GM12872 (cell line): Measurements from ENCODE around the gene PRUNE2.

Experiments
- TF ChIP-seq, protein P1 (sequence below): IDR thresholded peaks from 3 replicates; pipeline ENCODE4 v1.5.1; 2011; ENCODE audit warnings: low read depth, mild to moderate bottlenecking, low read length, moderate library complexity; ENCODE audit not compliant: insufficient read depth

PRUNE2 gene

DNA sequence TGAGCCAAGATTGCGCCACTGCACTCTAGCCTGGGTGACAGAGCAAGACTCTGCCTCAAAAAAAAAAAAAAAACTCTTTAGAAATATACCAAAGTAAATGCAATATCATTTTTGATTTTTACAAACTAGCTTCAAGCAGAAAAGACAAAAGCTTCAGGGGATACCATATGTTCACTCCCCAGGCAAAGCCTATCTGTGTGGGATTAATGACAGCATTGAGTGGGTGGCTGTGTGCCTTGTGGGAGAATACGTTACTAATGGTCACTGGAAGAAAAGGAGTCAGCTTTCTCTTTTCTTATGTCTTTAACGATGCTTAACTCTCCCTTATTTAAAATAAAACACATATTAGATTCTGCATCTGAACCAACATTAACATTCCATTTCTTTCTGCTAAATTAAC is 139.8 kb downstream of the PRUNE2 start:
- TF ChIP-seq, protein P1, sequence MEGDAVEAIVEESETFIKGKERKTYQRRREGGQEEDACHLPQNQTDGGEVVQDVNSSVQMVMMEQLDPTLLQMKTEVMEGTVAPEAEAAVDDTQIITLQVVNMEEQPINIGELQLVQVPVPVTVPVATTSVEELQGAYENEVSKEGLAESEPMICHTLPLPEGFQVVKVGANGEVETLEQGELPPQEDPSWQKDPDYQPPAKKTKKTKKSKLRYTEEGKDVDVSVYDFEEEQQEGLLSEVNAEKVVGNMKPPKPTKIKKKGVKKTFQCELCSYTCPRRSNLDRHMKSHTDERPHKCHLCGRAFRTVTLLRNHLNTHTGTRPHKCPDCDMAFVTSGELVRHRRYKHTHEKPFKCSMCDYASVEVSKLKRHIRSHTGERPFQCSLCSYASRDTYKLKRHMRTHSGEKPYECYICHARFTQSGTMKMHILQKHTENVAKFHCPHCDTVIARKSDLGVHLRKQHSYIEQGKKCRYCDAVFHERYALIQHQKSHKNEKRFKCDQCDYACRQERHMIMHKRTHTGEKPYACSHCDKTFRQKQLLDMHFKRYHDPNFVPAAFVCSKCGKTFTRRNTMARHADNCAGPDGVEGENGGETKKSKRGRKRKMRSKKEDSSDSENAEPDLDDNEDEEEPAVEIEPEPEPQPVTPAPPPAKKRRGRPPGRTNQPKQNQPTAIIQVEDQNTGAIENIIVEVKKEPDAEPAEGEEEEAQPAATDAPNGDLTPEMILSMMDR = no peak

DNA sequence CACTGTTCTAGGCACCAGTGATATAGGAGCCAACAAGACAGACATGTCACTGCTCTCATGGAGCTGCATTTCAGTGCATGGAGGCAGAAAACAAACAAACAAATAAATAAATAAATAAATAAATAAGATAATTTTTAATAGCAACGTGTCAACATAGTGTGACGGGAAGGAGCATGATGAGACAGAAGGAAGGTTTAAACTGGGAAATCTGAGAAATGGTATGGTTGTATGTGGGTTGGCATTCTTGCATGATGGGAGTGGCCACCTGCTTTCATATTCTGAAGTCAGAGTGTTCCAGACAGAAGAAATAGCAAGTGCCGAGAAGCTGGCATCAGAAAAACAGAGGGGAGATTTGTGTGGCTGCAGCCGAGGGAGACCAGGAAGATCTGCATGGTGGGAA is 141.8 kb downstream of the PRUNE2 start, which contains the start of gene PCA3:
TSS of gene PCA3 (plus strand) at position 301 of the 400 bp plus-strand sequence.
- TF ChIP-seq, protein P1 = no peak

DNA sequence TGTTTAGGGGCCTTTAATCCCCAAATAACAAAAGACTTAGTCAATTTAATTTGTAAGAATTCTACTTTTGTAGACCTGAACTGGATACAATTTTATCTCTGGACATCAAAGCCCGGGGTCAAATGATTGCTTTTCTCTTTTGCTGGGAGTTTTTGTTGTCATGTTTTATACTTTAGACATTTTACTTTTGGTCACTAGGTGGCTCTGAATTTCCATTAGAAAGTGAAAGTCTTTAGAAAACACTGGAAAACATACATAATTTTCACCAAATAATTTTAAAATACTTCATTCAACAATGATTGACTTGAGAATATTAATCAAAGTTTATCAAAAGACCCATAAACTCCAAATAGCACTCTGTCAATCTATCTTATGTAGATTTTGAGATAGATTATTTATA is 144.5 kb downstream of the PRUNE2 start:
- TF ChIP-seq, protein P1 = no peak

DNA sequence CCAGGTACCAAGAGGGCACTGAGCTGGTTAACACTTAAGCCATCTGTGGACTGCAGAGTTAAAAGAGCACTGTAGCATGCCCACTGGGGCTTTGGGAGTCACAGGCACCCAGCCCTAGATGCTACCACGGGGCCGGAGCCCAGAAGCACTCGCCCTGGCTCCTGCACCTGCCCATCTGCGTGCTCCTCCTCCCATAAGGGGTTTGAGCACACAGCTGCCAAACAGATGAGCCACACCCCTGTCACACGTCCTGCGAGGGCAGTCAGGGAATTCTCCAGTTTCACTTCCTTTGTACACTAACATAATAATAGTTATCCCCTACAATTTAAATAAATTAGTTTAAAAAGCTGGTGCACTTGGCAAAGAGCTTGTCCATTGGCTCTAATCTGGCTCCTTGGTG is 146.2 kb downstream of the PRUNE2 start:
- TF ChIP-seq, protein P1 = no peak

DNA sequence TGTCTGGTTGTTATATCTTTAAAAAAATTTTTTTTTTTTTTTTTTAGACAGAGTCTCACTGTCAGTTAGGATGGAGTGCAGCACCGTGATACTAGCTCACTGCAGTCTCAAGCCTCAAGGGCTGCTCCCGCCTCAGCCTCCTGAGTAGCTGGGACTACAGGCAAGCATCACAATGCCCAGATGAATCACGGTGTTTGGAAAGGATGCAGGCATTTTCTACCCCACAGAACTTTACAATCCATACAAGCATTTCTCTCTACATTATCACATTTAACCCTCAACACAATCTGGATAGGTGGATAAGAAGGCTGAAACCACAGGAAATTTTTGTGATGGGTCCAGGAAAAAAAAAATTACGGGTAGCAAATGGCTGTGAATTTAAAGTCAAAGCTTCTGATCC is 147.4 kb downstream of the PRUNE2 start:
- TF ChIP-seq, protein P1 = no peak

DNA sequence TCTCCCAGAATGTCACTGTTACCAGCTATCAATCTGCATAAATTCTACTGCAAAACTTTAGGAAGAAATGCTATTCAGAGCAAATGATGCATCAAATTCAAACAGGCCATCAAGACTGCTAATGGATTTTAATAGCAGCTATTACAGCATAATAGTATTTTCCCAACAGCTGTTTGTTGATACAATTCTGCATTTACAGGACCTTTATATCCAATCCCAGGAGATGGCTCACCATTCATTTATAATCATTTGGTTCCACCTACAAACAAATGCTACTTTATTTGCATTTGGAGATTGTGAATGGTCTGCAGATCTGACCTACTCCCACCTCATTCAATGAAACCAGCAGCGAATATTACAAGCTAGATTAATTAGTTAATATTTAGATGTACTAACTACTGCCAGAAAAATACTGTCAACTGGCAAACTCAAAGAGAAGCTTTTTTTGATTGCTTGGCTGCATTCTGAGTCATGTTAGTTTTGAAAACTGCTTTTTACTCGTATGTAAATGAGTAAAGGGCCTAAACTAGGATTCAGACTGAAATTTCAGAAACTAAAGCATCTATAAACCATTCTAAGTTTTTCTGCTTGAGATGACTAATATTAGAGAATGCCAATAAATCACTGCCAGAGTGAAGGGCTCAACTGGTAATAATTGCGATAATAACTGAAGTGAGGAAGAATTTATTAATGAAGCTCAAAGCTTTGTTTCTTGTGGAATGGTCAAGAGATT is 148.8 kb downstream of the PRUNE2 start:
- TF ChIP-seq, protein P1 = no peak

DNA sequence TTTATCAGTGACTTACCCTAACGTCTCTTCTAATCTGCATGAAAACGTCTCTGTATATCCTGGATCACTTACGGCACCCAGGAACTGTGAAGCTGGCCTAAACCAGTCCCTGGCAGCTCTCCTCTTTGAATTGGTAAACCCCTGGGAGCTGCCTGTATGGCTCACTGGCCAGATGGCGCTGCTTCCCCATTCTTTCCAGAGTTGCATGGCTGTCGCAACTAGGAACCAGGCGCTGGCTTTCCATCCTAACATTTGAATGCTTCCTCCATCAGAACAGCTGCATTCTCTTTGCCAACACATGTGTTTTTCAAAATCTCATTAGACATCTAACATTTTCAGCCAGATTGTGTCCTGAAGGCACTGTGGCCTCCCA is 149.7 kb downstream of the PRUNE2 start:
- TF ChIP-seq, protein P1 = no peak
